ENCODE results near the gene GEN1. TPM values are rescaled to one million over a fixed set of nuclear protein-coding genes. Genes with fewer than 3 reads are reported as not detected.
A peak's percentile ranks its signal among the peaks of the same experiment; 100 is the strongest.

GEN1 gene
- total and polyA plus RNA-seq, 10 of the 15 experiments (the other 5 are each of a cell fraction or from before 2014, with no cell fraction given), result 6.0 to 49.6 (median 36.0) TPM

DNA sequence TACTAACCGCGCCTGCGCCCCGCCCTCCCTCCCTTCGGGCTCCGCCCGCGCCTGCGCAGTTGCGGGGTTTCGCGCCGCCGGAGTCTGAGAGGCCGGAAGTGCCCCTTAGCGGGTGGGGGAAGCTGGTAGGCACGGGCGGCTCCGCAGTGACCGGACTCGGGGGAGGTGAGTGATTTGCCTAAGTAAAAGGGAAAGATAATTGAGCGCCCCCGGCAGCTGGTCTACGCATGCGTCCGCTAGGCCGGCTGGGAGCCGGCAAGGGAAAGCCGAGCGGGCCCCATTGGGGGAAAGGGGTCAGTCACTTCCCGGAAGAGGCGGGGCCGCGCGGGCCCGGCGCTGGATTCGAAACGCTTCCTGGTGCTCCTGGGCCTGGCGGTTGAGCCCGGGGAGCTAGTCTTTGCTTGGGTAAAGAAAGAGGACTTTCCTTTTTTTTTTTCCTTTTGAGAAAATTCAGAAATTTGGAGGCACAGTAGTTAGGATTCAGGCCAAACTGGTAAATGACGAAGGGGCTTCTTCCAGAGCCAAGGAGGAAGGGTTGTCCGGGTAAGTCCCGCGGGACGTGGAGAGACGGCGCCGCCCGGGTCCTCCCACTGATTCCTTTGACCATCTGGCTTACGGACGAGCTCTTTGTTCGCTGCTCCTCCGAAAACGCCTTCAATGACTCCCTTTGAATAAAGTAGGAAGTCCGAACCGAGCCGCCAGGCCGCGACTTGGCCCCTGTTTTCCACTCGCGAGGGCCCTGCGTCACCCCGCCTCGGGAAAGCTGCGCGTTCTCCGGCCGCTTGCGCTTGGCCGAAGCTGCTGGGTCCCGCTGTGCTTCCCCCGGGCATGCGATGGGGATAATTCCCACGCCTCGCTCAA lies at the start of gene GEN1, which contains the start of gene SMC6 (continued):
- TF ChIP-seq NRF1 (conservative IDR thresholded peaks at IDR 0.05; ENCODE audit: low read depth, low read length), result peak; percentile 42
- TF ChIP-seq, protein P1, sequence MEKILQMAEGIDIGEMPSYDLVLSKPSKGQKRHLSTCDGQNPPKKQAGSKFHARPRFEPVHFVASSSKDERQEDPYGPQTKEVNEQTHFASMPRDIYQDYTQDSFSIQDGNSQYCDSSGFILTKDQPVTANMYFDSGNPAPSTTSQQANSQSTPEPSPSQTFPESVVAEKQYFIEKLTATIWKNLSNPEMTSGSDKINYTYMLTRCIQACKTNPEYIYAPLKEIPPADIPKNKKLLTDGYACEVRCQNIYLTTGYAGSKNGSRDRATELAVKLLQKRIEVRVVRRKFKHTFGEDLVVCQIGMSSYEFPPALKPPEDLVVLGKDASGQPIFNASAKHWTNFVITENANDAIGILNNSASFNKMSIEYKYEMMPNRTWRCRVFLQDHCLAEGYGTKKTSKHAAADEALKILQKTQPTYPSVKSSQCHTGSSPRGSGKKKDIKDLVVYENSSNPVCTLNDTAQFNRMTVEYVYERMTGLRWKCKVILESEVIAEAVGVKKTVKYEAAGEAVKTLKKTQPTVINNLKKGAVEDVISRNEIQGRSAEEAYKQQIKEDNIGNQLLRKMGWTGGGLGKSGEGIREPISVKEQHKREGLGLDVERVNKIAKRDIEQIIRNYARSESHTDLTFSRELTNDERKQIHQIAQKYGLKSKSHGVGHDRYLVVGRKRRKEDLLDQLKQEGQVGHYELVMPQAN (conservative IDR thresholded peaks at IDR 0.05), result peak; percentile 98
- TF ChIP-seq ZBTB40 (IDR thresholded peaks at IDR 0.05; ENCODE audit: borderline replicate concordance), result peak; percentile 90; the same call in 1 of the 2 replicates
- no peak for TF ChIP-seq RAD51 (IDR thresholded peaks at IDR 0.05)
- TF ChIP-seq GABPA (IDR thresholded peaks at IDR 0.05; ENCODE audit: low read depth), result peak; percentile 94
- TF ChIP-seq ZBTB33 (IDR thresholded peaks at IDR 0.05), result no peak
- TF ChIP-seq, protein P2, sequence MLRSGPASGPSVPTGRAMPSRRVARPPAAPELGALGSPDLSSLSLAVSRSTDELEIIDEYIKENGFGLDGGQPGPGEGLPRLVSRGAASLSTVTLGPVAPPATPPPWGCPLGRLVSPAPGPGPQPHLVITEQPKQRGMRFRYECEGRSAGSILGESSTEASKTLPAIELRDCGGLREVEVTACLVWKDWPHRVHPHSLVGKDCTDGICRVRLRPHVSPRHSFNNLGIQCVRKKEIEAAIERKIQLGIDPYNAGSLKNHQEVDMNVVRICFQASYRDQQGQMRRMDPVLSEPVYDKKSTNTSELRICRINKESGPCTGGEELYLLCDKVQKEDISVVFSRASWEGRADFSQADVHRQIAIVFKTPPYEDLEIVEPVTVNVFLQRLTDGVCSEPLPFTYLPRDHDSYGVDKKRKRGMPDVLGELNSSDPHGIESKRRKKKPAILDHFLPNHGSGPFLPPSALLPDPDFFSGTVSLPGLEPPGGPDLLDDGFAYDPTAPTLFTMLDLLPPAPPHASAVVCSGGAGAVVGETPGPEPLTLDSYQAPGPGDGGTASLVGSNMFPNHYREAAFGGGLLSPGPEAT (IDR thresholded peaks at IDR 0.05; ENCODE audit: low read depth), result peak; percentile 55; the same call in 1 of the 2 replicates
- TF ChIP-seq CTCF (IDR thresholded peaks at IDR 0.05 in 2 of 3, conservative IDR thresholded peaks at IDR 0.05 in 1 of 3; ENCODE audit: control insufficient read depth in 2 of 3, extremely low read depth in 1 of 3, insufficient read depth in 1 of 3, low read depth in 3 of 3, low read length in 3 of 3), result no peak
- TF ChIP-seq PAX8 (IDR thresholded peaks at IDR 0.05), result no peak
- TF ChIP-seq POLR2AphosphoS5 (IDR thresholded peaks at IDR 0.05; ENCODE audit: low read length), result peak; percentile 55
- TF ChIP-seq TCF3 (IDR thresholded peaks at IDR 0.05; ENCODE audit: borderline replicate concordance, insufficient read depth, low read depth, low read length), result no peak
- TF ChIP-seq SPI1 (IDR thresholded peaks at IDR 0.05; ENCODE audit: borderline replicate concordance, insufficient read depth, low read depth, low read length), result no peak
- 0 out of 2 replicates have a peak, but pooled peaks have one; percentile 36 for TF ChIP-seq YY1 (IDR thresholded peaks at IDR 0.05; ENCODE audit: low read depth, low read length)
- no peak for TF ChIP-seq BCL3 (IDR thresholded peaks at IDR 0.05; ENCODE audit: borderline replicate concordance, insufficient read depth, low read depth, low read length, poor library complexity, severe bottlenecking)
